HCT116 (cell line): Measurements from ENCODE around the gene CAMK1D. TPM values are rescaled to one million over a fixed set of nuclear protein-coding genes. Genes with fewer than 3 reads are reported as not detected.

Experiments used
- ATAC-seq: fragments of 200-7000 bp; cut with Tn5 transposase; 2 replicates; pipeline ENCODE4 v1.9.1; 2020; ENCODE audit warnings: mild to moderate bottlenecking, moderate library complexity
- BruUV-seq: library from RNA; stranded (reverse); fragments of 400-500 nt; replicated peaks from 2 replicates; lab custom pipeline; 2021; lab: Mats Ljungman, UMichigan
- CTCF ChIA-PET: fragments of 300-600 bp; sonication (Branson Sonifier 250); formaldehyde crosslinking; loops from one replicate; lab custom pipeline; 2021; ENCODE audit warnings: antibody characterized with exemption; lab: Charles Lee
- POLR2A ChIA-PET: fragments of 300-600, 350-600 bp; sonication (Branson Sonifier 250); formaldehyde crosslinking; loops from one replicate; lab custom pipeline; 2021; ENCODE audit warnings: antibody characterized with exemption; lab: Charles Lee
- RAD21 ChIA-PET, 2 experiments: fragments of 300-600 bp; sonication (Branson Sonifier 250); formaldehyde crosslinking; loops; one replicate each; lab custom pipeline; 2023; ENCODE audit warnings: low total read pairs in 2 of 2; ENCODE audit not compliant: uncharacterized antibody in 2 of 2, unreplicated experiment in 2 of 2, low non-redundant PET in 1 of 2; lab: Charles Lee
- DNase-seq: peaks from one replicate; pipeline ENCODE4 v3.0.0-alpha.2; 2010; ENCODE audit warnings: low read depth, low spot score
- H2AFZ ChIP-seq: fragments of 200-600 bp; shearing (Covaris generic), sonication (generic); 2 replicates; pipeline ENCODE4 v1.6.1; 2017; ENCODE audit warnings: low read depth, mixed run types, mixed read lengths, antibody characterized with exemption, low read length; ENCODE audit not compliant: poor library complexity, severe bottlenecking
- H3K27ac ChIP-seq: 2 replicates; pipeline ENCODE4 v1.5.1; 2012; ENCODE audit warnings: low read depth, low read length
- H3K27me3 ChIP-seq: fragments of 200-600 bp; sonication (generic); 2 replicates; pipeline ENCODE4 v1.6.1; 2016; ENCODE audit warnings: mixed run types, low read length, mixed read lengths; ENCODE audit not compliant: insufficient read depth
- H3K36me3 ChIP-seq, 2 experiments: fragments of 200-500 bp in 1 of 2; fragments of 200-600 bp in 1 of 2; sonication (Bioruptor generic) in 1 of 2; sonication (generic) in 1 of 2; 2 replicates each; pipeline versions ENCODE4 v1.5.1 to v1.6.1; 2014 to 2016; ENCODE audit warnings: low read length in 2 of 2, inconsistent platforms in 1 of 2, mixed read lengths in 1 of 2, mixed run types in 1 of 2; ENCODE audit not compliant: insufficient read depth in 2 of 2, control insufficient read depth in 1 of 2
- H3K4me1 ChIP-seq, 2 experiments: fragments of 200-600 bp in 1 of 2; sonication (generic) in 1 of 2; 2 replicates each; pipeline versions ENCODE4 v1.5.1 to v1.6.1; 2012 to 2017; ENCODE audit warnings: low read length in 2 of 2, inconsistent platforms in 1 of 2, mild to moderate bottlenecking in 1 of 2, mixed read lengths in 1 of 2, mixed run types in 1 of 2, moderate library complexity in 1 of 2; ENCODE audit not compliant: insufficient read depth in 2 of 2, control insufficient read depth in 1 of 2
- H3K4me2 ChIP-seq: fragments of 200-600 bp; sonication (generic); 2 replicates; pipeline ENCODE4 v1.6.1; 2017; ENCODE audit warnings: mixed run types, low read length, mixed read lengths
- H3K4me3 ChIP-seq, 2 experiments: fragments of 200-600 bp in 1 of 2; sonication (generic) in 1 of 2; replicated peaks in 1 of 2; 2 replicates each; pipeline ENCODE4 v1.5.1; 2011 to 2016; ENCODE audit warnings: low read length in 2 of 2, control low read depth in 1 of 2, low read depth in 1 of 2, mild to moderate bottlenecking in 1 of 2, mixed read lengths in 1 of 2, mixed run types in 1 of 2
- H3K79me2 ChIP-seq: fragments of 200-600 bp; sonication (generic); 2 replicates; pipeline ENCODE4 v1.6.1; 2017; ENCODE audit warnings: mild to moderate bottlenecking, mixed run types, low read length, moderate library complexity, mixed read lengths; ENCODE audit not compliant: insufficient read depth
- H3K9ac ChIP-seq: fragments of 200-600 bp; sonication (generic); 2 replicates; pipeline ENCODE4 v1.6.1; 2016; ENCODE audit warnings: low read length, mixed read lengths
- H3K9me2 ChIP-seq: fragments of 200-600 bp; sonication (generic), shearing (Covaris generic); 2 replicates; pipeline ENCODE4 v1.6.1; 2017; ENCODE audit warnings: mixed run types, mild to moderate bottlenecking, moderate library complexity; ENCODE audit not compliant: insufficient read depth
- H3K9me3 ChIP-seq, 2 experiments: fragments of 200-500 bp in 1 of 2; fragments of 200-600 bp in 1 of 2; sonication (Bioruptor generic) in 1 of 2; sonication (generic) in 1 of 2; 2 replicates each; pipeline ENCODE4 v1.6.1; 2014 to 2017; ENCODE audit warnings: low read length in 2 of 2, mixed read lengths in 2 of 2, inconsistent platforms in 1 of 2, low read depth in 1 of 2, mild to moderate bottlenecking in 1 of 2, mixed run types in 1 of 2, moderate library complexity in 1 of 2; ENCODE audit not compliant: control insufficient read depth in 1 of 2, insufficient read depth in 1 of 2
- H4K20me1 ChIP-seq: fragments of 200-600 bp; sonication (generic), shearing (Covaris generic); 2 replicates; pipeline ENCODE4 v1.6.1; 2017; ENCODE audit warnings: mixed run types, mild to moderate bottlenecking, moderate library complexity; ENCODE audit not compliant: insufficient read depth
- ELF1 ChIP-seq: IDR thresholded peaks from 2 replicates; pipeline ENCODE4 v1.6.1; 2012; ENCODE audit warnings: low read depth, borderline replicate concordance
- JUND ChIP-seq: IDR thresholded peaks from 2 replicates; pipeline ENCODE4 v1.6.1; 2012
- RAD21 ChIP-seq: IDR thresholded peaks from 2 replicates; pipeline ENCODE4 v1.6.1; 2012; ENCODE audit warnings: low read depth, mild to moderate bottlenecking
- SIN3A ChIP-seq: IDR thresholded peaks from 2 replicates; pipeline ENCODE4 v1.6.1; 2012; ENCODE audit warnings: low read depth
- TCF7L2 ChIP-seq: IDR thresholded peaks from 2 replicates; pipeline ENCODE4 v1.7.0; 2011; ENCODE audit warnings: borderline replicate concordance, inconsistent platforms; ENCODE audit not compliant: insufficient read depth, insufficient read length; ENCODE audit errors: extremely low read depth
- intact Hi-C: fragments of 100-400 bp; cut with micrococcal nuclease; formaldehyde crosslinking; loops from 2 replicates; pipeline ENCODE4 v1.10.0; 2022
- total RNA-seq: library from RNA; stranded (reverse); gene quantifications from one replicate; pipeline ENCODE4 v1.2.1, GENCODE V29; 2021; ENCODE audit not compliant: unreplicated experiment
- TF ChIP-seq, protein P1 (sequence below): IDR thresholded peaks from 2 replicates; pipeline ENCODE4 v1.6.1; 2012; ENCODE audit warnings: low read depth

The CAMK1D gene
- total RNA-seq, 1 experiment from 2014 or later, result 9.6 TPM

DNA sequence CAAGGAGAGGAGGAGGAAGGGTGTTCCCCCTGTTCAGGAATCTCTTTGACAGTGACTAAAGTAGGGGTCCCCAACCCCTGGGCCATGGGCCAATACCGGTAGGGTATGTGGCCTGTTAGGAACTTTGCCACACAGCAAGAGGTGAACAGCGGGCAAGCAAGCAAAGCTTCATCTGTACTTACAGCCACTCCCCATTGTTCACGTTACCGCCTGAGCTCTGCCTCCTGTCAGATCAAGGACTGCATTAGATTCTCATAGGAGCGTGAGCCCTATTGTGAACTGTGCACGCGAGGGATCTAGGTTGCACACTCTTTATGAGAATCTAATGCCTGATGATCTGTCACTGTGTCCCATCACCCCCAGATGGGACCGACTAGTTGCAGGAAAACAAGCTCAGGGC, 201.6 kb downstream of the CAMK1D start:
- Histone ChIP-seq H3K36me3 (no peaks in the 10 kb centered on the region), H3K4me1 (no peaks in the 10 kb centered on the region), H3K9ac (no peak overlapping the region), H3K9me3 (no peaks in the 10 kb centered on the region), H3K27ac (no peak overlapping the region), H3K27me3 (no peaks in the 10 kb centered on the region), H4K20me1 (no peaks in the 10 kb centered on the region), H3K79me2 (no peaks in the 10 kb centered on the region), H3K4me3 (no peak overlapping the region), H2AFZ (no peak overlapping the region), H3K9me2 (no peaks in the 10 kb centered on the region), H3K4me2 (no peak overlapping the region)
- intact Hi-C loops, result no loop called here
- ChIA-PET CTCF (no interaction called here), RAD21 (no interaction called here), POLR2A (no interaction called here)
- no peak for DNase-seq
- no peak for TF ChIP-seq ELF1
- TF ChIP-seq, protein P1, sequence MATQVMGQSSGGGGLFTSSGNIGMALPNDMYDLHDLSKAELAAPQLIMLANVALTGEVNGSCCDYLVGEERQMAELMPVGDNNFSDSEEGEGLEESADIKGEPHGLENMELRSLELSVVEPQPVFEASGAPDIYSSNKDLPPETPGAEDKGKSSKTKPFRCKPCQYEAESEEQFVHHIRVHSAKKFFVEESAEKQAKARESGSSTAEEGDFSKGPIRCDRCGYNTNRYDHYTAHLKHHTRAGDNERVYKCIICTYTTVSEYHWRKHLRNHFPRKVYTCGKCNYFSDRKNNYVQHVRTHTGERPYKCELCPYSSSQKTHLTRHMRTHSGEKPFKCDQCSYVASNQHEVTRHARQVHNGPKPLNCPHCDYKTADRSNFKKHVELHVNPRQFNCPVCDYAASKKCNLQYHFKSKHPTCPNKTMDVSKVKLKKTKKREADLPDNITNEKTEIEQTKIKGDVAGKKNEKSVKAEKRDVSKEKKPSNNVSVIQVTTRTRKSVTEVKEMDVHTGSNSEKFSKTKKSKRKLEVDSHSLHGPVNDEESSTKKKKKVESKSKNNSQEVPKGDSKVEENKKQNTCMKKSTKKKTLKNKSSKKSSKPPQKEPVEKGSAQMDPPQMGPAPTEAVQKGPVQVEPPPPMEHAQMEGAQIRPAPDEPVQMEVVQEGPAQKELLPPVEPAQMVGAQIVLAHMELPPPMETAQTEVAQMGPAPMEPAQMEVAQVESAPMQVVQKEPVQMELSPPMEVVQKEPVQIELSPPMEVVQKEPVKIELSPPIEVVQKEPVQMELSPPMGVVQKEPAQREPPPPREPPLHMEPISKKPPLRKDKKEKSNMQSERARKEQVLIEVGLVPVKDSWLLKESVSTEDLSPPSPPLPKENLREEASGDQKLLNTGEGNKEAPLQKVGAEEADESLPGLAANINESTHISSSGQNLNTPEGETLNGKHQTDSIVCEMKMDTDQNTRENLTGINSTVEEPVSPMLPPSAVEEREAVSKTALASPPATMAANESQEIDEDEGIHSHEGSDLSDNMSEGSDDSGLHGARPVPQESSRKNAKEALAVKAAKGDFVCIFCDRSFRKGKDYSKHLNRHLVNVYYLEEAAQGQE, result no peak
- no peak for ATAC-seq
- no TSS peak for BruUV-seq

DNA sequence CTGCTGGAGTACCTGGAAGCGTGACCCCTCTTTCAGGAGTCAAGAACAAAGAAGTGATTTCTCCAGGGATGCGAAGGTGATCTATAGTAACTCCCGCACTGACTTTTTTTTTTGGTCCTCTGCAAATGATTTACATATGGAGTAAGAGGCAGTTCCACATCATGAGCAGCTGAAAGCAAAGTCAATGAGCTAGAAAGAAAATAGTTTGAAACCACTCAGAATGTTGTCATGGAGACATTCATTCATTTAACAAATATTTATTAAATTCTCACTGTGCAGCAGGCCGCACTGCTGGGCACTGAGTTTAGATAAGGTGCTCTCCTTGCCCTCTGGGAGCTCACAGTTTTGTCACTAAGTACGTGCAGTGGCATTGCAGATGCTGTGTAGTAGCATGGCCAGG, 206.7 kb downstream of the CAMK1D start:
- POLR2A ChIA-PET, result no interaction called here
- no peaks in the 10 kb centered on the region for H3K27me3 ChIP-seq

More for the DNA sequence above, 206.7 kb downstream of the CAMK1D start:
- Histone ChIP-seq H3K4me3 (no peak overlapping the region), H3K4me2 (no peak overlapping the region), H3K4me1 (no peaks in the 10 kb centered on the region), H2AFZ (no peak overlapping the region), H4K20me1 (no peaks in the 10 kb centered on the region), H3K9ac (no peak overlapping the region), H3K36me3 (no peaks in the 10 kb centered on the region), H3K9me2 (no peaks in the 10 kb centered on the region), H3K27ac (no peak overlapping the region), H3K9me3 (no peaks in the 10 kb centered on the region), H3K79me2 (no peaks in the 10 kb centered on the region)
- no peak for DNase-seq
- ChIA-PET CTCF (no interaction called here), RAD21 (no interaction called here)
- BruUV-seq, result no TSS peak
- intact Hi-C loops, result no loop called here
- TF ChIP-seq ELF1, result no peak
- no peak for TF ChIP-seq JUND
- TF ChIP-seq SIN3A, result no peak
- no peak for TF ChIP-seq RAD21
- TF ChIP-seq TCF7L2, result no peak
- ATAC-seq, result no peak
